ENCODE results near the gene IGFLR1. TPM values are rescaled to one million over a fixed set of nuclear protein-coding genes. Genes with fewer than 3 reads are reported as not detected.
"Not testable (repeated sequence)": the region's sequence is repeated elsewhere in the genome, so short reads cannot be mapped to it uniquely, and the experiment has no call there.

IGFLR1 gene
- polyA plus RNA-seq, 3 donors from 2014 or later, result 94.6 to 116 (median 109) TPM

GRCh38 chr19:35773020-35773806 is 31.0 kb upstream of the IGFLR1 start:
- peaks cover 0 to 4% (median 2%) of the 10 kb centered on the region in 3 donors for H3K27me3 Mint-ChIP-seq (ENCODE audit: low read depth in 3 of 3)
- peaks cover 0 to 4% (median 3%) of the 10 kb centered on the region in 3 donors for H3K36me3 Mint-ChIP-seq
- no peak overlapping the region for H3K27ac Mint-ChIP-seq
- no peak overlapping the region for H3K4me3 Mint-ChIP-seq
- peaks cover 14 to 25% of the 10 kb centered on the region in 2 donors for H3K4me1 Mint-ChIP-seq
- no peaks in the 10 kb centered on the region for H3K9me3 Mint-ChIP-seq
- no peak for DNase-seq

GRCh38 chr19:35772362-35772761 is 30.1 kb upstream of the IGFLR1 start:
- not testable (repeated sequence) for H3K27ac Mint-ChIP-seq; DNase-seq; H3K4me3 Mint-ChIP-seq; H3K27me3 Mint-ChIP-seq (ENCODE audit: low read depth in 3 of 3); H3K36me3 Mint-ChIP-seq; H3K9me3 Mint-ChIP-seq
- peaks cover 14 to 25% of the 10 kb centered on the region in 2 donors for H3K4me1 Mint-ChIP-seq

- no peak overlapping the region for H3K27ac Mint-ChIP-seq
Measured at GRCh38 chr19:35768082-35768421, 25.8 kb upstream of the IGFLR1 start.

GRCh38 chr19:35767288-35768081 is 25.2 kb upstream of the IGFLR1 start:
- DNase-seq, result no peak
- peaks cover 0 to 2% (median 0%) of the 10 kb centered on the region in 3 donors for H3K27me3 Mint-ChIP-seq (ENCODE audit: low read depth in 3 of 3)

More at GRCh38 chr19:35768082-35768421, 25.8 kb upstream of the IGFLR1 start:
- no peaks in the 10 kb centered on the region for H3K9me3 Mint-ChIP-seq
- H3K27me3 Mint-ChIP-seq (ENCODE audit: low read depth in 3 of 3), result peaks cover 0 to 2% (median 0%) of the 10 kb centered on the region in 3 donors
- no peak for DNase-seq
- peaks cover 0 to under 1% of the 10 kb centered on the region in 2 donors for H3K4me1 Mint-ChIP-seq
- peaks cover 0 to 4% (median 3%) of the 10 kb centered on the region in 3 donors for H3K36me3 Mint-ChIP-seq
- H3K4me3 Mint-ChIP-seq, result no peak overlapping the region

GRCh38 chr19:35766571-35767104 is 24.4 kb upstream of the IGFLR1 start:
- no peak for DNase-seq
- Mint-ChIP-seq H3K4me1 (no peaks in the 10 kb centered on the region), H3K4me3 (no peak overlapping the region), H3K36me3 (peaks cover 0 to 8% (median 3%) of the 10 kb centered on the region in 3 donors), H3K27me3 (ENCODE audit: low read depth in 3 of 3) (peaks cover 0 to 2% (median 0%) of the 10 kb centered on the region in 3 donors), H3K27ac (no peak overlapping the region), H3K9me3 (no peaks in the 10 kb centered on the region)

More at GRCh38 chr19:35767288-35768081, 25.2 kb upstream of the IGFLR1 start:
- no peak overlapping the region for H3K4me3 Mint-ChIP-seq
- peaks cover 0 to 4% (median 3%) of the 10 kb centered on the region in 3 donors for H3K36me3 Mint-ChIP-seq
- no peak overlapping the region for H3K27ac Mint-ChIP-seq
- no peaks in the 10 kb centered on the region for H3K4me1 Mint-ChIP-seq
- no peaks in the 10 kb centered on the region for H3K9me3 Mint-ChIP-seq

GRCh38 chr19:35764432-35765315 is 22.4 kb upstream of the IGFLR1 start:
- Mint-ChIP-seq H3K27me3 (ENCODE audit: low read depth in 3 of 3) (peaks cover 0 to 2% (median 0%) of the 10 kb centered on the region in 3 donors), H3K27ac (no peak overlapping the region), H3K4me1 (peaks cover 0 to under 1% of the 10 kb centered on the region in 2 donors), H3K36me3 (peaks cover 0 to 8% (median 3%) of the 10 kb centered on the region in 3 donors), H3K9me3 (no peaks in the 10 kb centered on the region), H3K4me3 (no peak overlapping the region)
- DNase-seq, result no peak

- H3K9me3 Mint-ChIP-seq, result no peaks in the 10 kb centered on the region
Measured at GRCh38 chr19:35760711-35761349, 18.6 kb upstream of the IGFLR1 start.

GRCh38 chr19:35759697-35760096 is 17.4 kb upstream of the IGFLR1 start:
- H3K27me3 Mint-ChIP-seq (ENCODE audit: low read depth in 3 of 3), result peaks cover 7 to 12% (median 9%) of the 10 kb centered on the region in 3 donors
- no peak overlapping the region for H3K27ac Mint-ChIP-seq
- H3K9me3 Mint-ChIP-seq, result no peaks in the 10 kb centered on the region
- no peak for DNase-seq
- peak overlapping the region; percentile 60 to 94 (median 75) for H3K4me3 Mint-ChIP-seq
- H3K4me1 Mint-ChIP-seq, result peaks cover 25 to 32% of the 10 kb centered on the region in 2 donors
- H3K36me3 Mint-ChIP-seq, result peaks cover 0 to 13% (median 0%) of the 10 kb centered on the region in 3 donors

More at GRCh38 chr19:35760711-35761349, 18.6 kb upstream of the IGFLR1 start:
- peaks cover 23 to 32% of the 10 kb centered on the region in 2 donors for H3K4me1 Mint-ChIP-seq
- peaks cover 0 to 8% (median 0%) of the 10 kb centered on the region in 3 donors for H3K36me3 Mint-ChIP-seq
- no peak overlapping the region for H3K27ac Mint-ChIP-seq
- no peak overlapping the region for H3K4me3 Mint-ChIP-seq
- H3K27me3 Mint-ChIP-seq (ENCODE audit: low read depth in 3 of 3), result peaks cover 7 to 12% (median 9%) of the 10 kb centered on the region in 3 donors
- no peak for DNase-seq

- H3K9me3 Mint-ChIP-seq, result no peaks in the 10 kb centered on the region
- H3K27ac Mint-ChIP-seq, result peak within 1 kb of the TSS; percentile 85 to 98 (median 94)
- H3K27me3 Mint-ChIP-seq (ENCODE audit: low read depth in 3 of 3), result peaks cover 7 to 12% (median 9%) of the 10 kb centered on the region in 3 donors
- peaks cover 0 to 22% (median 3%) of the 10 kb centered on the region in 3 donors for H3K36me3 Mint-ChIP-seq
- H3K4me3 Mint-ChIP-seq, result peak within 1 kb of the TSS; percentile 88 to 98 (median 94)
- peaks cover 25 to 32% of the 10 kb centered on the region in 2 donors for H3K4me1 Mint-ChIP-seq
- peak; percentile 99 for DNase-seq
Measured at GRCh38 chr19:35757749-35758608, 15.7 kb upstream of the IGFLR1 start, which contains the start of gene PROSER3. Gene PROSER3, plus strand, starts transcription at chr19:35758176. Its CDS starts 40 bp downstream, at chr19:35758216.

GRCh38 chr19:35757231-35757748 is 15.0 kb upstream of the IGFLR1 start:
- H3K27me3 Mint-ChIP-seq (ENCODE audit: low read depth in 3 of 3), result peaks cover 7 to 12% (median 9%) of the 10 kb centered on the region in 3 donors
- no peaks in the 10 kb centered on the region for H3K9me3 Mint-ChIP-seq
- no peak for DNase-seq
- H3K4me3 Mint-ChIP-seq, result peak overlapping the region; percentile 88 to 98 (median 94)
- peaks cover 0 to 24% (median 3%) of the 10 kb centered on the region in 3 donors for H3K36me3 Mint-ChIP-seq
- peaks cover 25 to 32% of the 10 kb centered on the region in 2 donors for H3K4me1 Mint-ChIP-seq
- peak overlapping the region in 5 of 6 donors; percentile 85 to 98 (median 92) for H3K27ac Mint-ChIP-seq

GRCh38 chr19:35756377-35757230 is 14.4 kb upstream of the IGFLR1 start, which contains the start of gene HSPB6:
Gene HSPB6, minus strand, starts transcription at chr19:35757029. Its CDS starts 21 bp downstream, at chr19:35757008.
- peaks cover 7 to 12% (median 9%) of the 10 kb centered on the region in 3 donors for H3K27me3 Mint-ChIP-seq (ENCODE audit: low read depth in 3 of 3)
- H3K4me1 Mint-ChIP-seq, result peaks cover 25 to 32% of the 10 kb centered on the region in 2 donors
- H3K36me3 Mint-ChIP-seq, result peaks cover 0 to 19% (median 3%) of the 10 kb centered on the region in 3 donors
- no peaks in the 10 kb centered on the region for H3K9me3 Mint-ChIP-seq
- H3K4me3 Mint-ChIP-seq, result peak within 1 kb of the TSS; percentile 88 to 98 (median 94)
- no peak for DNase-seq
- peak within 1 kb of the TSS; percentile 85 to 98 (median 94) for H3K27ac Mint-ChIP-seq

Data from immature natural killer cell (primary cell).